Endothelial cell of umbilical vein (primary cell): ENCODE data around the gene GPR176. TPM values are rescaled to one million over a fixed set of nuclear protein-coding genes. Genes with fewer than 3 reads are reported as not detected.

Experiments
- BruUV-seq: library from RNA; stranded (reverse); fragments of 400-500 nt; replicated peaks from 2 replicates; lab custom pipeline; 2021; lab: Mats Ljungman, UMichigan
- CTCF ChIA-PET: fragments of 300-600, 350-600 bp; sonication (Branson Sonifier 250); formaldehyde crosslinking; loops from one replicate; lab custom pipeline; 2021; ENCODE audit warnings: antibody characterized with exemption, inconsistent platforms; lab: Charles Lee
- POLR2A ChIA-PET: fragments of 300-600, 350-600 bp; sonication (Branson Sonifier 250); formaldehyde crosslinking; loops from one replicate; lab custom pipeline; 2021; ENCODE audit warnings: antibody characterized with exemption, inconsistent platforms; lab: Charles Lee
- DNase-seq: peaks from one replicate; pipeline ENCODE4 v3.0.0-alpha.2; 2011; ENCODE audit warnings: low read depth, low spot score
- FAIRE-seq: peaks from 2 replicates; lab custom pipeline; 2011; peaks lifted over from hg19 to GRCh38; lab: Jason Lieb, UNC
- H2AFZ ChIP-seq: 2 replicates; pipeline ENCODE4 v1.6.0; 2012; ENCODE audit warnings: low read depth, low read length, control low read depth, inconsistent platforms
- H3K27ac ChIP-seq: 2 replicates; pipeline ENCODE4 v1.5.1; 2011; ENCODE audit warnings: low read depth, mild to moderate bottlenecking, control low read depth, low read length, moderate library complexity; ENCODE audit not compliant: insufficient read depth
- H3K27me3 ChIP-seq, 2 experiments: 2 replicates each; pipeline versions ENCODE4 v1.6.0 to v1.6.1; 2011; ENCODE audit warnings: low read length in 2 of 2, mixed read lengths in 1 of 2; ENCODE audit not compliant: control insufficient read depth in 2 of 2, insufficient read depth in 2 of 2
- H3K36me3 ChIP-seq, 2 experiments: 2 replicates in 1 of 2; 3 replicates in 1 of 2; pipeline ENCODE4 v1.5.1; 2011; ENCODE audit warnings: low read length in 2 of 2, mild to moderate bottlenecking in 1 of 2, moderate library complexity in 1 of 2; ENCODE audit not compliant: control insufficient read depth in 2 of 2, insufficient read depth in 2 of 2; ENCODE audit errors: extremely low read depth in 1 of 2
- H3K4me1 ChIP-seq: 3 replicates; pipeline ENCODE4 v1.5.1; 2011; ENCODE audit warnings: mild to moderate bottlenecking, low read length; ENCODE audit not compliant: control insufficient read depth, insufficient read depth; ENCODE audit errors: extremely low read depth
- H3K4me2 ChIP-seq: 2 replicates; pipeline ENCODE4 v1.6.1; 2011; ENCODE audit warnings: low read length, control low read depth, mixed read lengths; ENCODE audit not compliant: insufficient read depth
- H3K4me3 ChIP-seq, 3 experiments: fragments of 200-600 bp in 1 of 3; sonication (generic), shearing (Covaris generic) in 1 of 3; replicated peaks in 1 of 3; 2 replicates each; pipeline ENCODE4 v1.5.1; 2011 to 2016; ENCODE audit warnings: control low read depth in 3 of 3, low read length in 3 of 3, mild to moderate bottlenecking in 2 of 3, inconsistent platforms in 1 of 3, low read depth in 1 of 3, moderate library complexity in 1 of 3; ENCODE audit not compliant: insufficient read depth in 1 of 3
- H3K79me2 ChIP-seq: 2 replicates; pipeline ENCODE4 v1.6.0; 2012; ENCODE audit warnings: low read length, inconsistent platforms; ENCODE audit not compliant: control insufficient read depth, insufficient read depth
- H3K9ac ChIP-seq: replicated peaks from 2 replicates; pipeline ENCODE3; 2011; ENCODE audit warnings: low read length, control low read depth; ENCODE audit not compliant: insufficient read depth; ENCODE audit errors: extremely low read depth
- H3K9me1 ChIP-seq: replicated peaks from 3 replicates; pipeline ENCODE4 v1.6.0; 2011; ENCODE audit warnings: mild to moderate bottlenecking, low read length; ENCODE audit not compliant: control insufficient read depth, insufficient read depth; ENCODE audit errors: extremely low read depth
- H3K9me3 ChIP-seq: replicated peaks from 2 replicates; pipeline ENCODE4 v1.5.1; 2012; ENCODE audit warnings: low read length, inconsistent platforms; ENCODE audit not compliant: control insufficient read depth, insufficient read depth
- H4K20me1 ChIP-seq: replicated peaks from 2 replicates; pipeline ENCODE3; 2011; ENCODE audit warnings: mild to moderate bottlenecking, low read length; ENCODE audit not compliant: control insufficient read depth, insufficient read depth; ENCODE audit errors: extremely low read depth
- CTCF ChIP-seq, 2 donors: IDR thresholded peaks; 1 replicate in 1 of 2; 2 replicates in 1 of 2; pipeline ENCODE4 v1.5.1; 2011; ENCODE audit warnings: low read length in 2 of 2, mild to moderate bottlenecking in 2 of 2, moderate library complexity in 2 of 2, control low read depth in 1 of 2, inconsistent platforms in 1 of 2, low read depth in 1 of 2; ENCODE audit not compliant: insufficient read depth in 1 of 2; ENCODE audit errors: extremely low read depth in 1 of 2
- EZH2 ChIP-seq: IDR thresholded peaks from 2 replicates; pipeline ENCODE4 v1.6.1; 2012; ENCODE audit warnings: borderline replicate concordance, low read depth, mild to moderate bottlenecking, moderate library complexity, low read length, inconsistent platforms; ENCODE audit not compliant: severe bottlenecking
- FOS ChIP-seq: IDR thresholded peaks from 2 replicates; pipeline ENCODE4 v1.6.1; 2011; ENCODE audit warnings: mild to moderate bottlenecking, low read length, moderate library complexity, borderline replicate concordance; ENCODE audit not compliant: insufficient read depth
- GATA2 ChIP-seq: IDR thresholded peaks from 2 replicates; pipeline ENCODE4 v1.7.0; 2011; ENCODE audit warnings: low read depth, mild to moderate bottlenecking, moderate library complexity, mixed read lengths, low read length; ENCODE audit not compliant: insufficient read length, insufficient read depth
- JUN ChIP-seq: IDR thresholded peaks from 2 replicates; pipeline ENCODE4 v1.6.1; 2011; ENCODE audit warnings: borderline replicate concordance, low read depth; ENCODE audit not compliant: insufficient read length, insufficient read depth
- MYC ChIP-seq: IDR thresholded peaks from one replicate; pipeline ENCODE4 v1.6.1; 2011; ENCODE audit warnings: mild to moderate bottlenecking, low read depth, low read length
- POLR2A ChIP-seq: IDR thresholded peaks from 2 replicates; pipeline ENCODE4 v1.6.1; 2012; ENCODE audit warnings: low read depth, mild to moderate bottlenecking, control low read depth, low read length
- POLR2AphosphoS5 ChIP-seq: IDR thresholded peaks from 2 replicates; pipeline ENCODE4 v1.6.1; 2012; ENCODE audit warnings: low read depth, mild to moderate bottlenecking, control low read depth, low read length, moderate library complexity; ENCODE audit not compliant: insufficient read depth
- dilution Hi-C: fragments of 300-500 bp; cut with MboI; formaldehyde crosslinking; loops from one replicate; pipeline ENCODE4 v1.15.0; 2019; ENCODE audit warnings: low sequenced_read_pairs; ENCODE audit not compliant: extremely low pct_ligation_motif_present
- intact Hi-C: fragments of 100-400 bp; cut with micrococcal nuclease; formaldehyde crosslinking; loops from one replicate; pipeline ENCODE4 v1.10.0; 2022
- polyA plus RNA-seq, 4 experiments: library from polyadenylated mRNA; depleted of rRNA in 3 of 4; stranded (reverse) in 3 of 4; unstranded in 1 of 4; fragments of >200 nt; gene quantifications; 2 replicates each; pipeline versions ENCODE4 v1.2.1 to v1.2.3, GENCODE V29; 2011 to 2012; ENCODE audit warnings: missing spikeins in 1 of 4
- total RNA-seq: library from RNA; stranded (reverse); gene quantifications from 2 replicates; pipeline ENCODE4 v1.2.3, GENCODE V29; 2021
- TF ChIP-seq, protein P1 (sequence below): IDR thresholded peaks from 2 replicates; pipeline ENCODE4 v1.6.1; 2011; ENCODE audit not compliant: insufficient read depth, insufficient read length

Gene GPR176
- total and polyA plus RNA-seq, 2 donors (not counting 3 experiments of a cell fraction or from before 2014, with no cell fraction given): 35.3 to 68.7 TPM

GRCh38 chr15:39886418-39886817 lies 33.6 kb downstream of the GPR176 start:
- POLR2A ChIA-PET: no interaction called here
- no peak overlapping the region for H2AFZ ChIP-seq
- peaks cover 9% of the 10 kb centered on the region for H3K4me1 ChIP-seq
- no peaks in the 10 kb centered on the region for H3K27me3 ChIP-seq
- H3K9ac ChIP-seq: no peak overlapping the region
- H3K4me2 ChIP-seq: no peak overlapping the region
- no peak for DNase-seq
- no peak overlapping the region for H3K27ac ChIP-seq
- BruUV-seq: no TSS peak
- FAIRE-seq: no peak
- no peaks in the 10 kb centered on the region for H3K36me3 ChIP-seq
- H3K9me3 ChIP-seq: no peaks in the 10 kb centered on the region
- H3K79me2 ChIP-seq: peaks cover 12% of the 10 kb centered on the region
- no peaks in the 10 kb centered on the region for H4K20me1 ChIP-seq
- CTCF ChIA-PET: no interaction called here
- H3K4me3 ChIP-seq: no peak overlapping the region
- intact Hi-C loops: loop anchor here (5.0 to 10.0 kb wide), 2 partner anchors 36 to 88 kb away; partner anchors contain the start of gene GPR176
- dilution Hi-C loops: no loop called here
- no peaks in the 10 kb centered on the region for H3K9me1 ChIP-seq
- TF ChIP-seq MYC: no peak
- TF ChIP-seq FOS: no peak
- TF ChIP-seq POLR2AphosphoS5: no peak
- no peak for TF ChIP-seq CTCF (IDR thresholded peaks at IDR 0.05; ENCODE audit: extremely low read depth in 1 of 2, insufficient read depth in 1 of 2, low read depth in 1 of 2, low read length in 2 of 2)
- no peak for TF ChIP-seq POLR2A
- TF ChIP-seq GATA2: no peak
- TF ChIP-seq JUN: no peak
- no peak for TF ChIP-seq EZH2
- TF ChIP-seq, protein P1, sequence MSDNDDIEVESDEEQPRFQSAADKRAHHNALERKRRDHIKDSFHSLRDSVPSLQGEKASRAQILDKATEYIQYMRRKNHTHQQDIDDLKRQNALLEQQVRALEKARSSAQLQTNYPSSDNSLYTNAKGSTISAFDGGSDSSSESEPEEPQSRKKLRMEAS: no peak
